ENCODE results near the gene KLF18.

The KLF18 gene

GRCh38 chr1:44103270-44104131 is 37.9 kb downstream of the KLF18 start:
- peak; percentile 16 for DNase-seq (ENCODE audit: low read depth)
- peak; percentile 24 for TF ChIP-seq CTCF (conservative IDR thresholded peaks at IDR 0.05; ENCODE audit: control insufficient read depth, insufficient read depth, low read depth, low read length)
- no peak overlapping the region for H3K4me3 ChIP-seq (ENCODE audit: control insufficient read depth, low read depth, low read length)

- DNase-seq (ENCODE audit: low read depth) = peak; percentile 59
- no peak for TF ChIP-seq CTCF (conservative IDR thresholded peaks at IDR 0.05; ENCODE audit: control insufficient read depth, insufficient read depth, low read depth, low read length)
- no peak overlapping the region for H3K4me3 ChIP-seq (ENCODE audit: control insufficient read depth, low read depth, low read length)
Observed at GRCh38 chr1:44101328-44101727, 40.1 kb downstream of the KLF18 start.

GRCh38 chr1:44100183-44100868 is 41.1 kb downstream of the KLF18 start:
- TF ChIP-seq CTCF (conservative IDR thresholded peaks at IDR 0.05; ENCODE audit: control insufficient read depth, insufficient read depth, low read depth, low read length) = no peak
- DNase-seq (ENCODE audit: low read depth) = no peak

GRCh38 chr1:44094047-44094446 is 47.4 kb downstream of the KLF18 start:
- H3K4me3 ChIP-seq (ENCODE audit: control insufficient read depth, low read depth, low read length) = no peak overlapping the region
- DNase-seq (ENCODE audit: low read depth) = no peak
- TF ChIP-seq CTCF (conservative IDR thresholded peaks at IDR 0.05; ENCODE audit: control insufficient read depth, insufficient read depth, low read depth, low read length) = no peak

More at GRCh38 chr1:44100183-44100868, 41.1 kb downstream of the KLF18 start:
- no peak overlapping the region for H3K4me3 ChIP-seq (ENCODE audit: control insufficient read depth, low read depth, low read length)

GRCh38 chr1:44090429-44091252 is 50.8 kb downstream of the KLF18 start:
- DNase-seq (ENCODE audit: low read depth) = no peak
- TF ChIP-seq CTCF (conservative IDR thresholded peaks at IDR 0.05; ENCODE audit: control insufficient read depth, insufficient read depth, low read depth, low read length) = no peak
- H3K4me3 ChIP-seq (ENCODE audit: control insufficient read depth, low read depth, low read length) = no peak overlapping the region

GRCh38 chr1:44089371-44090048 is 51.9 kb downstream of the KLF18 start:
- TF ChIP-seq CTCF (conservative IDR thresholded peaks at IDR 0.05; ENCODE audit: control insufficient read depth, insufficient read depth, low read depth, low read length) = no peak
- peak; percentile 22 for DNase-seq (ENCODE audit: low read depth)
- no peak overlapping the region for H3K4me3 ChIP-seq (ENCODE audit: control insufficient read depth, low read depth, low read length)
